ENCODE results near the gene CLDN22.
"Not testable (repeated sequence)": the region's sequence is repeated elsewhere in the genome, so short reads cannot be mapped to it uniquely, and the experiment has no call there.

CLDN22 gene

DNA sequence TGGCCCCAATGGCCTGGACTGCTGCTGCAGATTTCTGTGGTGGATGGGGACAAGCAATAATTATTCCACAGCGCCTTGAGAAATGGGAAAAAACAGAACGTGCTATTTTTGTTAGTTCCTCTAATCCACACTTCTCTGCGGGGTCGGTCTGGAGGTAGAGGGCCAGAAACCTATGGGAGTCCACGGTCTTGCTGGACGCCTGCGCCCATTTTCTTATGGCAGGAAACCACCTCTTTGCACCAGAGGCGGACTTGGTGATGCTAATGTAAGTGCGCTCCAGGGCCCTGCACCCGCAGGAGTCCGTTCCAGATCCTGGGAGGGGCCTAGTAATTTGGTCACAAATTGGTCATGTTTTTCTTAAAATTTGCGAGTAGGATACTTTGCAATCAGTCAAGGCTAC, 28.1 kb upstream of the CLDN22 start:
- DNase-seq (ENCODE audit: extremely low spot score, insufficient read length, low read depth) (no peak), FAIRE-seq (no peak)

- DNase-seq (ENCODE audit: extremely low spot score, insufficient read length, low read depth) (no peak), FAIRE-seq (no peak)
Observed at GRCh38 chr4:183347566-183347965, 27.5 kb upstream of the CLDN22 start.

GRCh38 chr4:183347146-183347545, 27.1 kb upstream of the CLDN22 start:
- no peak for DNase-seq (ENCODE audit: extremely low spot score, insufficient read length, low read depth)
- FAIRE-seq = no peak

GRCh38 chr4:183345261-183345660, 25.2 kb upstream of the CLDN22 start:
- DNase-seq (ENCODE audit: extremely low spot score, insufficient read length, low read depth) = no peak
- no peak for FAIRE-seq

DNA sequence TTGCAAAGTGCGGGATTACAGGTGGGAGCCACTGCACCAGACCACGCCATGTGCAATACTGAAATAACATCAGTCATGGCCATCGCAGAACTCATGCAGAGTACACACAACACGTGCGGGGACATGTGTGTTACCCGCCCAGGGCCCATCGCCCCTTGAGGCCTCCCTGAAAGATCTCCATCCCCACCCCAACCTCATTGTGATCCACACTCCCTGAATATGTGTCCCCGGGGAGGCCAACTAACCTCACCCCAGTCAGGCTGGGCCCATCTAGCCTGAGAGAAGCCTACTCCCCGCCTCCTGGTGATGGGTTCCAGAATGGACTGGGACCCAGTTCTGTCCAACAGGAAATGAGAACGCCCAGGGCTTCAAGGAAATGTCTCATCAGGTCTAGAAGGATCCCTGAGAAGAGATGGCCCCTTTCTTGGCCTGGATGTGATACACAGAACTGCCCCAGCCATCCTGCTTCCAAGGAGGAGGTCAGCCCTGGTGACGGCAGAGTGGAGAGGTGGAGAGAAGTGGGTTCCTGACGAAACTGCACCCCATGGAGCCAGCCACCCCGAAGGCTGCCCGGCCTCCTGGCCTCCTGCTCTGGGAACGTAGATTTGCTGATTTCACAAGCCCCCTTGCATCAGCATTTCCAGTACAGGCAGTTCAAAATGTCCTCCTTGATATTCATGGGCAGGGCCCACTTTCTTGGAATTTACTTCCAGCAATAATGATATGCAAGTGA, 24.6 kb upstream of the CLDN22 start:
- no peak for DNase-seq (ENCODE audit: extremely low spot score, insufficient read length, low read depth)
- no peak for FAIRE-seq

- no peak for FAIRE-seq
Observed at GRCh38 chr4:183343730-183344129, 23.7 kb upstream of the CLDN22 start.

GRCh38 chr4:183342541-183343533, 22.8 kb upstream of the CLDN22 start:
- DNase-seq (ENCODE audit: extremely low spot score, insufficient read length, low read depth) = no peak
- FAIRE-seq = no peak

More at GRCh38 chr4:183343730-183344129, 23.7 kb upstream of the CLDN22 start:
- DNase-seq (ENCODE audit: extremely low spot score, insufficient read length, low read depth) = no peak

DNA sequence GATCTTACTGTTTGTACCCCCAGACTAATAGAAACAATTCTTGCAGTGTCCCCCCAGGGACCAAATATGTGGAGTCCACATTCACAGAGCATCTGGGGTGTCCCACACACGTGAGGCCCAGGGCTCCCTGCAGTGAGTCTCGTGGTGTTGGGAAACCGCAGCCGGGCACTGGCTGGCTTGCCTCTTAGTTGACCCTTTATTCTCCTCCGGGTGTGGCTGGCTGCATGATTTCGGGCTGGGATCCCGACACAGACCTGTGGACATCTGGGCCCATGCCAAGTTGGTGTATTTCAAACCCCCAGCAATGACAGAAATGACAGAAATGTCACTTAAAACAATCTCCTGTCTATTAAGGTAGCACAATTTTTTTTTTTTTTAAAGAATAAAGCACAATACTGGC, 17.8 kb upstream of the CLDN22 start:
- DNase-seq (ENCODE audit: extremely low spot score, insufficient read length, low read depth) (no peak), FAIRE-seq (no peak)

GRCh38 chr4:183337349-183337748, 17.3 kb upstream of the CLDN22 start:
- no peak for FAIRE-seq
- no peak for DNase-seq (ENCODE audit: extremely low spot score, insufficient read length, low read depth)

DNA sequence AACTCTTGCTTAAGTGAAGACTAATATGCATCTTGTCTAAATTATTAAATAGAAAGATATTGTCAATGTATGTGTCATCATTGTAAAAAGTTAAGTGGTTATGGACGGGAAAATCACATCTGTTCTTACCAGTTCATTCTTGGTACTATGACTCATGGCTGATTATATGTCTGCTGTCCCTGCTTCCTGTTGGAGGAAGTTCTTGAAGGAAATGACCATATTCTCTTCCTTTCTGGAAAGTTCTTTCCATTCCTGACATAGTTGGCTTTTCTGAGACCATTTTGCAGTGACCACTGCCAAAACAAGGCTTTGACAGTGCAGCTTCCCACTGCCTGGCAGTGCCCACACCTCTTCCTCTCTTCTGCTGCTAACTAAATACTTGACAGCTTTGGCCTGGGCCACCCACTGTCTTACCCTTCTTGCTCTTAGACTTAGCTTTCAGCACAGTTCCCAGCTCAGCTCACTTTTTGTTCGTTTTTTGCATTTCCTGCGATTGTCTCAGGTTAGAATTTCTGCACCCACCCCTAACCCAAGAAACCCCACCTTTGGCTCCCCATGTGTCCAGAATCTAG, 15.4 kb upstream of the CLDN22 start:
- no peak for FAIRE-seq

GRCh38 chr4:183333983-183334382, 13.9 kb upstream of the CLDN22 start:
- FAIRE-seq (no peak), DNase-seq (ENCODE audit: extremely low spot score, insufficient read length, low read depth) (no peak)

More for the DNA sequence above, 15.4 kb upstream of the CLDN22 start:
- no peak for DNase-seq (ENCODE audit: extremely low spot score, insufficient read length, low read depth)

GRCh38 chr4:183333202-183333601, 13.1 kb upstream of the CLDN22 start:
- no peak for DNase-seq (ENCODE audit: extremely low spot score, insufficient read length, low read depth)

DNA sequence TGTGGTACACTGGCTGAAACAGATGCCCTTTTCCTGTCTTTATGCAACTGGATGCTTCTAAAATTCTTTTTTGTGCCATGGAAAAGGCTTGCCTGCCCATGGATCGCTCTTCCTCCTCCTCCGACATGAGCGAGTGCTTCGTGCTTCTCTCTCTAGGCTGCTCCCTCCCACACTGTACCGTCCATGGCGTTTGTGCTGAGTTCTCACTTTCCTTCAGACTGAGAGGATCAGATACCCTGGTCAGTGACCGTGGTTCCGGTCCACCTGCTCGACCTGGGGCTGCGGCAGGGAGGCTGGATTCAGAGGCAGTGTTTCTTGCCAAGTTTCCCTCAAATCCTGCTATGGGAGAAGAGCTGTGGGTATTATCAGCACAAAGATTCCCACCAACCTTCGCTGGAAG, 12.4 kb upstream of the CLDN22 start:
- no peak for FAIRE-seq

More at GRCh38 chr4:183333202-183333601, 13.1 kb upstream of the CLDN22 start:
- no peak for FAIRE-seq

GRCh38 chr4:183330841-183331240, 10.8 kb upstream of the CLDN22 start:
- no peak for DNase-seq (ENCODE audit: extremely low spot score, insufficient read length, low read depth)
- no peak for FAIRE-seq

More for the DNA sequence above, 12.4 kb upstream of the CLDN22 start:
- no peak for DNase-seq (ENCODE audit: extremely low spot score, insufficient read length, low read depth)

- FAIRE-seq (no peak), DNase-seq (ENCODE audit: extremely low spot score, insufficient read length, low read depth) (no peak)
Observed at GRCh38 chr4:183329954-183330742, 10.1 kb upstream of the CLDN22 start.

- DNase-seq (ENCODE audit: extremely low spot score, insufficient read length, low read depth) (no peak), FAIRE-seq (no peak)
Observed at GRCh38 chr4:183329244-183329643, 9.2 kb upstream of the CLDN22 start.

- FAIRE-seq = no peak
Observed at GRCh38 chr4:183328832-183329231, 8.8 kb upstream of the CLDN22 start.

GRCh38 chr4:183327827-183328226, 7.8 kb upstream of the CLDN22 start:
- FAIRE-seq = no peak

More at GRCh38 chr4:183328832-183329231, 8.8 kb upstream of the CLDN22 start:
- DNase-seq (ENCODE audit: extremely low spot score, insufficient read length, low read depth) = no peak

GRCh38 chr4:183326853-183327252, 6.8 kb upstream of the CLDN22 start:
- DNase-seq (ENCODE audit: extremely low spot score, insufficient read length, low read depth) = no peak
- FAIRE-seq = no peak

More at GRCh38 chr4:183327827-183328226, 7.8 kb upstream of the CLDN22 start:
- DNase-seq (ENCODE audit: extremely low spot score, insufficient read length, low read depth) = no peak

DNA sequence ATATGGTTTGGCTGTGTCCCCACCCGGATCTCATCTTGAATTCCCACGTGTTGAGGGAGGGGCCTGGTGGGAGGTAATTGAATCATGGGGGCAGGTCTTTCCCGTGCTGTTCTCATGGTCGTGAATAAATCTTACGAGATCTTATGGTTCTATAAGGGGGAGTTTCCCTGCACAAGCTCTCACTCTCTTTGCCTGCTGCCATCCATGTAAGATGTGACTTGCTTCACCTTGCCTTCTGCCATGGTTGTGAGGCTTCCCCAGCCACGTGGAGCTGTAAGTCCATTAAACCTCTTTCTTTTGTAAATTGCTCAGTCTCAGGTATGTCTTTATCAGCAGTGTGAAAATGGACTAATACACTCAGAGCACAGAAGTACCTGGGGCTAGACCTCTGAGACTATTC, 6.3 kb upstream of the CLDN22 start:
- not testable (repeated sequence) for FAIRE-seq; DNase-seq (ENCODE audit: extremely low spot score, insufficient read length, low read depth)

Measured in GM18507 (cell line).